ENCODE data around the gene TMEM117.
"Not testable (repeated sequence)": the region's sequence is repeated elsewhere in the genome, so short reads cannot be mapped to it uniquely, and the experiment has no call there.

TMEM117 gene

GRCh38 chr12:43869184-43869583 is 33.3 kb downstream of the TMEM117 start:
- Histone ChIP-seq H3K4me3 (ENCODE audit: low read depth, low read length) (no peak overlapping the region), H3K36me3 (ENCODE audit: control insufficient read depth, insufficient read depth, low read length) (no peaks in the 10 kb centered on the region), H3K79me2 (no peaks in the 10 kb centered on the region), H3K9ac (no peak overlapping the region), H3K4me1 (no peaks in the 10 kb centered on the region), H3K4me2 (ENCODE audit: low read length) (no peak overlapping the region), H3K27me3 (ENCODE audit: control insufficient read depth, insufficient read depth, low read length) (no peaks in the 10 kb centered on the region), H3K9me3 (ENCODE audit: control insufficient read depth, low read length) (no peaks in the 10 kb centered on the region), H2AFZ (no peak overlapping the region), H3K27ac (no peak overlapping the region)
- no peak for TF ChIP-seq CTCF (IDR thresholded peaks at IDR 0.05)

DNA sequence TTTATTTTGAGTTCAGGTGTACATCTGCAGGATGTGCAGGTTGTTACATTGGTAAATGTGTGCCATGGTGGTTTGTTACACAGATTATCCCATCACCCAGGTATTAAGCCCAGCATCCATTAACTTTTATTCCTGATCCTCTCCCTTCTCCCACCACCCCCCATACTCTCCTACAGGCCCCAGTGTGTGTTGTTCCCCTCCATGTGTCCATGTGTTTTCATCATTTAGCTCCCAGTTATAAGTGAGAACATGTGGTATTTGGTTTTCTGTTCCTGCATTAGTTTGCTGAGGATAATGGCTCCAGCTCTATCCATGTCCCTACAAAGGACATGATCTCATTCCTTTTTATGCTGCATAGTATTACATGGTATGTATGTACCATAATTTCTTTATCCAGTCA is 33.9 kb downstream of the TMEM117 start:
- H3K79me2 ChIP-seq; H2AFZ ChIP-seq; H3K36me3 ChIP-seq (ENCODE audit: control insufficient read depth, insufficient read depth, low read length); H3K9ac ChIP-seq; H3K27ac ChIP-seq; H3K27me3 ChIP-seq (ENCODE audit: control insufficient read depth, insufficient read depth, low read length); H3K4me2 ChIP-seq (ENCODE audit: low read length); H3K4me1 ChIP-seq; H3K9me3 ChIP-seq (ENCODE audit: control insufficient read depth, low read length); H3K4me3 ChIP-seq (ENCODE audit: low read depth, low read length): not testable (repeated sequence)

- H3K27me3 ChIP-seq (ENCODE audit: control insufficient read depth, insufficient read depth, low read length); H3K79me2 ChIP-seq; H3K4me1 ChIP-seq; H3K9me3 ChIP-seq (ENCODE audit: control insufficient read depth, low read length); H3K4me2 ChIP-seq (ENCODE audit: low read length); H3K27ac ChIP-seq; H3K9ac ChIP-seq; H3K36me3 ChIP-seq (ENCODE audit: control insufficient read depth, insufficient read depth, low read length); H3K4me3 ChIP-seq (ENCODE audit: low read depth, low read length); H2AFZ ChIP-seq: not testable (repeated sequence)
Observed at GRCh38 chr12:43871258-43871657, 35.4 kb downstream of the TMEM117 start.

DNA sequence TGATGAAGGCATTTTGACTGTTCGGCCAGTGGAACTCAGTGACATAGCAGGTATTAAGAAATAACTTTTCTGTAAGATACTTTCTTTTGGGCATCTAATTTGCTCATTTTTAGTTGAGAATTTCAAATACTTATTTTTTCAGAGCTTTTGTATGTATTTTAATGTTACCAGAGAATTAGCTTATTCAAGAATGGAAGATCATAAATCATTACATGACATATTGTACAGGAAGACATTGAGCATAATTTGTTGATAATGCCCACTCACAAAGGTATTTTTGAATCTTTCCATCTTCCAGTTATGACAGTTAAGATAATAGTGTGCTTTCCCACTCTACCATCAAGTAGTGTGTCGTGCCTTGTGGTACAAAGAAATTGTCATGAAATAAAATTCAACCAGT is 36.5 kb downstream of the TMEM117 start:
- Histone ChIP-seq H2AFZ (no peak overlapping the region), H3K9ac (no peak overlapping the region), H3K4me2 (ENCODE audit: low read length) (no peak overlapping the region), H3K4me1 (no peaks in the 10 kb centered on the region), H3K27me3 (ENCODE audit: control insufficient read depth, insufficient read depth, low read length) (no peaks in the 10 kb centered on the region), H3K27ac (no peak overlapping the region), H3K9me3 (ENCODE audit: control insufficient read depth, low read length) (no peaks in the 10 kb centered on the region), H3K36me3 (ENCODE audit: control insufficient read depth, insufficient read depth, low read length) (no peaks in the 10 kb centered on the region), H3K4me3 (ENCODE audit: low read depth, low read length) (no peak overlapping the region), H3K79me2 (no peaks in the 10 kb centered on the region)
- TF ChIP-seq CTCF (IDR thresholded peaks at IDR 0.05), result no peak

GRCh38 chr12:43878050-43878449 is 42.2 kb downstream of the TMEM117 start:
- H3K4me1 ChIP-seq, result peaks cover under 1% of the 10 kb centered on the region

More at GRCh38 chr12:43878050-43878449, 42.2 kb downstream of the TMEM117 start:
- no peak overlapping the region for H3K4me3 ChIP-seq (ENCODE audit: low read depth, low read length)
- no peak for TF ChIP-seq CTCF (IDR thresholded peaks at IDR 0.05)
- no peak overlapping the region for H3K9ac ChIP-seq
- H2AFZ ChIP-seq, result no peak overlapping the region
- H3K27me3 ChIP-seq (ENCODE audit: control insufficient read depth, insufficient read depth, low read length), result no peaks in the 10 kb centered on the region
- no peaks in the 10 kb centered on the region for H3K79me2 ChIP-seq
- H3K27ac ChIP-seq, result no peak overlapping the region
- no peaks in the 10 kb centered on the region for H3K9me3 ChIP-seq (ENCODE audit: control insufficient read depth, low read length)
- H3K36me3 ChIP-seq (ENCODE audit: control insufficient read depth, insufficient read depth, low read length), result no peaks in the 10 kb centered on the region
- H3K4me2 ChIP-seq (ENCODE audit: low read length), result no peak overlapping the region
